MM.1S (cell line): ENCODE results near the gene P2RX2.

ENCODE experiments used
- DNase-seq: peaks from one replicate; pipeline ENCODE4 v3.0.0-alpha.2; 2015
- H2AFZ ChIP-seq: fragments of 300-600 bp; sonication (generic); 2 replicates; pipeline ENCODE4 v1.6.0; 2016; ENCODE audit warnings: antibody characterized with exemption, low read length
- H3F3A ChIP-seq: fragments of 300-600 bp; sonication (generic); 2 replicates; pipeline ENCODE4 v1.6.1; 2016; ENCODE audit warnings: mild to moderate bottlenecking, antibody characterized with exemption, low read length, moderate library complexity, mixed read lengths; ENCODE audit not compliant: insufficient read depth
- H3K27ac ChIP-seq: fragments of 300-600 bp; sonication (generic); 2 replicates; pipeline ENCODE4 v1.5.1; 2016; ENCODE audit warnings: mild to moderate bottlenecking, low read length
- H3K27me3 ChIP-seq: fragments of 300-600 bp; sonication (generic); replicated peaks from 2 replicates; pipeline ENCODE4 v1.6.0; 2016; ENCODE audit warnings: low read length; ENCODE audit not compliant: insufficient read depth
- H3K36me3 ChIP-seq: fragments of 300-600 bp; sonication (generic); replicated peaks from 2 replicates; pipeline ENCODE4 v1.6.1; 2016; ENCODE audit warnings: mild to moderate bottlenecking, low read length, mixed read lengths; ENCODE audit not compliant: insufficient read depth
- H3K4me1 ChIP-seq: fragments of 300-600 bp; sonication (generic); 2 replicates; pipeline ENCODE4 v1.6.1; 2016; ENCODE audit warnings: low read length, mixed read lengths
- H3K4me2 ChIP-seq: fragments of 300-600 bp; sonication (generic); 2 replicates; pipeline ENCODE4 v1.6.0; 2016; ENCODE audit warnings: low read depth, low read length
- H3K4me3 ChIP-seq: fragments of 300-600 bp; sonication (generic); 2 replicates; pipeline ENCODE4 v1.5.1; 2016; ENCODE audit warnings: low read length, mixed read lengths
- H3K79me2 ChIP-seq: fragments of 300-600 bp; sonication (generic); 2 replicates; pipeline ENCODE4 v1.6.1; 2016; ENCODE audit warnings: mixed run types, low read length, mixed read lengths
- H3K9ac ChIP-seq: fragments of 300-600 bp; sonication (generic); 2 replicates; pipeline ENCODE4 v1.6.1; 2016; ENCODE audit warnings: low read length, mixed read lengths
- H3K9me2 ChIP-seq: fragments of 300-600 bp; sonication (generic); replicated peaks from 2 replicates; pipeline ENCODE4 v1.6.1; 2016; ENCODE audit warnings: mild to moderate bottlenecking, low read length, mixed read lengths; ENCODE audit not compliant: insufficient read depth
- H3K9me3 ChIP-seq: fragments of 300-600 bp; sonication (generic); replicated peaks from 2 replicates; pipeline ENCODE4 v1.6.1; 2016; ENCODE audit warnings: mild to moderate bottlenecking, low read length, mixed read lengths; ENCODE audit not compliant: insufficient read depth
- H4K20me1 ChIP-seq: fragments of 300-600 bp; sonication (generic); 2 replicates; pipeline ENCODE4 v1.6.1; 2016; ENCODE audit warnings: mild to moderate bottlenecking, low read length, moderate library complexity, mixed read lengths; ENCODE audit not compliant: insufficient read depth
- EZH2 ChIP-seq: fragments of 300-600 bp; sonication (generic); optimal IDR thresholded peaks from 2 replicates; pipeline ENCODE3; 2017; ENCODE audit warnings: low read depth, mild to moderate bottlenecking, antibody characterized with exemption, low read length, mixed read lengths
- EZH2phosphoT487 ChIP-seq: fragments of 300-600 bp; sonication (generic); IDR thresholded peaks from 2 replicates; pipeline ENCODE4 v1.6.1; 2018; ENCODE audit warnings: antibody characterized with exemption, low read length
- TF ChIP-seq, protein P1 (sequence below): fragments of 300-600 bp; sonication (generic); IDR thresholded peaks from 2 replicates; pipeline ENCODE4 v1.5.1; 2016; ENCODE audit warnings: antibody characterized with exemption, low read length, mixed read lengths

The P2RX2 gene

DNA sequence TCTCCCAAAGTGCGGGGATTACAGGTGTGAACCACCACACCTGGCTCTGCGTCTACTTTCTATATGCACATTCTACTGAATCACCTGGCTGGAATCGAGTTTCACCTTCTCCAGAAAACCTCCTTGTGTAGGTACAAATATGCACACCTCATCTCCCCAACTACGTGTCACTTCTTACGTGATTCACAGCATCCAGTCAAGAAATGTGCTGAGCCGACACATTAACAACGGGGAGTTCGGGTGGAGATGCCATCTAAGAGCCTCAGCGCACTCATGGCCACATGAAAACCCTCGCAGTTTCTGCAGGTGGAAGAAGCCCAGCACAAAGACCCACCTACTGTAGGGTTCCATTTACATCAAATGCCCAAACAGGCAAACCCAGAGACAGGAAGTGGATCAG, 29.3 kb downstream of the P2RX2 start:
- H3K4me1 ChIP-seq, result no peaks in the 10 kb centered on the region
- no peaks in the 10 kb centered on the region for H3F3A ChIP-seq
- no peak overlapping the region for H3K9ac ChIP-seq
- H2AFZ ChIP-seq, result no peak overlapping the region
- no peak overlapping the region for H3K4me2 ChIP-seq
- H4K20me1 ChIP-seq, result no peaks in the 10 kb centered on the region
- DNase-seq, result no peak
- TF ChIP-seq, protein P1, sequence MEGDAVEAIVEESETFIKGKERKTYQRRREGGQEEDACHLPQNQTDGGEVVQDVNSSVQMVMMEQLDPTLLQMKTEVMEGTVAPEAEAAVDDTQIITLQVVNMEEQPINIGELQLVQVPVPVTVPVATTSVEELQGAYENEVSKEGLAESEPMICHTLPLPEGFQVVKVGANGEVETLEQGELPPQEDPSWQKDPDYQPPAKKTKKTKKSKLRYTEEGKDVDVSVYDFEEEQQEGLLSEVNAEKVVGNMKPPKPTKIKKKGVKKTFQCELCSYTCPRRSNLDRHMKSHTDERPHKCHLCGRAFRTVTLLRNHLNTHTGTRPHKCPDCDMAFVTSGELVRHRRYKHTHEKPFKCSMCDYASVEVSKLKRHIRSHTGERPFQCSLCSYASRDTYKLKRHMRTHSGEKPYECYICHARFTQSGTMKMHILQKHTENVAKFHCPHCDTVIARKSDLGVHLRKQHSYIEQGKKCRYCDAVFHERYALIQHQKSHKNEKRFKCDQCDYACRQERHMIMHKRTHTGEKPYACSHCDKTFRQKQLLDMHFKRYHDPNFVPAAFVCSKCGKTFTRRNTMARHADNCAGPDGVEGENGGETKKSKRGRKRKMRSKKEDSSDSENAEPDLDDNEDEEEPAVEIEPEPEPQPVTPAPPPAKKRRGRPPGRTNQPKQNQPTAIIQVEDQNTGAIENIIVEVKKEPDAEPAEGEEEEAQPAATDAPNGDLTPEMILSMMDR, result no peak
- no peak for TF ChIP-seq EZH2
- no peak for TF ChIP-seq EZH2phosphoT487
- H3K4me3 ChIP-seq, result no peak overlapping the region
- H3K9me2 ChIP-seq, result no peaks in the 10 kb centered on the region
- no peaks in the 10 kb centered on the region for H3K79me2 ChIP-seq
- no peak overlapping the region for H3K27ac ChIP-seq
- no peaks in the 10 kb centered on the region for H3K9me3 ChIP-seq
- no peaks in the 10 kb centered on the region for H3K36me3 ChIP-seq
- no peaks in the 10 kb centered on the region for H3K27me3 ChIP-seq

- no peak for DNase-seq
- Histone ChIP-seq H3K79me2 (no peaks in the 10 kb centered on the region), H3K9ac (no peak overlapping the region), H3K9me3 (no peaks in the 10 kb centered on the region), H3K4me1 (no peaks in the 10 kb centered on the region), H4K20me1 (no peaks in the 10 kb centered on the region), H3F3A (no peaks in the 10 kb centered on the region), H2AFZ (no peak overlapping the region), H3K9me2 (no peaks in the 10 kb centered on the region), H3K27ac (no peak overlapping the region), H3K4me2 (no peak overlapping the region), H3K36me3 (no peaks in the 10 kb centered on the region), H3K4me3 (no peak overlapping the region), H3K27me3 (no peaks in the 10 kb centered on the region)
- TF ChIP-seq EZH2, result no peak
- TF ChIP-seq EZH2phosphoT487, result no peak
- TF ChIP-seq, protein P1, result no peak
These were observed 30.1 kb downstream of the P2RX2 start for GRCh38 chr12:132648616-132649225.

GRCh38 chr12:132649226-132649945, 30.8 kb downstream of the P2RX2 start:
- no peaks in the 10 kb centered on the region for H3K27me3 ChIP-seq

More at GRCh38 chr12:132649226-132649945, 30.8 kb downstream of the P2RX2 start:
- Histone ChIP-seq H3K27ac (no peak overlapping the region), H2AFZ (no peak overlapping the region), H3K36me3 (no peaks in the 10 kb centered on the region), H3K9ac (no peak overlapping the region), H3K4me1 (no peaks in the 10 kb centered on the region), H3F3A (no peaks in the 10 kb centered on the region), H3K9me3 (no peaks in the 10 kb centered on the region), H4K20me1 (no peaks in the 10 kb centered on the region), H3K4me2 (no peak overlapping the region), H3K9me2 (no peaks in the 10 kb centered on the region), H3K4me3 (no peak overlapping the region), H3K79me2 (no peaks in the 10 kb centered on the region)
- no peak for DNase-seq
- TF ChIP-seq EZH2, result no peak
- TF ChIP-seq, protein P1, result no peak
- no peak for TF ChIP-seq EZH2phosphoT487
